HG03108 (cell line): ENCODE measurements around the gene HSF5.
A peak's percentile ranks its signal among the peaks of the same experiment; 100 is the strongest.
"Not testable (repeated sequence)": the region's sequence is repeated elsewhere in the genome, so short reads cannot be mapped to it uniquely, and the experiment has no call there.

ENCODE experiments used
- ATAC-seq: cut with Tn5 transposase; IDR thresholded peaks from one replicate; pipeline ENCODE4 v1.9.1; 2021; ENCODE audit warnings: moderate library complexity; ENCODE audit not compliant: unreplicated experiment

HSF5 gene

GRCh38 chr17:58484600-58484999, 3.6 kb downstream of the HSF5 start:
- no peak for ATAC-seq

- ATAC-seq = not testable (repeated sequence)
These were observed 6.4 kb downstream of the HSF5 start for GRCh38 chr17:58481798-58482197.

GRCh38 chr17:58480090-58480489, 8.1 kb downstream of the HSF5 start:
- no peak for ATAC-seq

- no peak for ATAC-seq
These were observed 11.4 kb downstream of the HSF5 start for GRCh38 chr17:58476812-58477211.

- no peak for ATAC-seq
These were observed 12.2 kb downstream of the HSF5 start for GRCh38 chr17:58475985-58476384.

- no peak for ATAC-seq
These were observed 17.9 kb downstream of the HSF5 start for GRCh38 chr17:58470356-58470755.

- ATAC-seq = no peak
These were observed 19.3 kb downstream of the HSF5 start for GRCh38 chr17:58468944-58469343.

- ATAC-seq = no peak
These were observed 32.7 kb downstream of the HSF5 start for GRCh38 chr17:58455491-58455890.

- no peak for ATAC-seq
These were observed 35.5 kb downstream of the HSF5 start for GRCh38 chr17:58452738-58453137.

GRCh38 chr17:58447039-58447975, 40.9 kb downstream of the HSF5 start:
- ATAC-seq = no peak

- ATAC-seq = no peak
These were observed 42.1 kb downstream of the HSF5 start for GRCh38 chr17:58446086-58446485.

GRCh38 chr17:58436805-58437239, 51.4 kb downstream of the HSF5 start:
- no peak for ATAC-seq

- no peak for ATAC-seq
These were observed 52.0 kb downstream of the HSF5 start for GRCh38 chr17:58436245-58436644.

- ATAC-seq = no peak
These were observed 55.2 kb downstream of the HSF5 start for GRCh38 chr17:58432806-58433573.

GRCh38 chr17:58427807-58428206, 60.4 kb downstream of the HSF5 start:
- no peak for ATAC-seq

GRCh38 chr17:58421711-58422110, 66.5 kb downstream of the HSF5 start:
- ATAC-seq = no peak

- ATAC-seq = no peak
These were observed 67.4 kb downstream of the HSF5 start for GRCh38 chr17:58420827-58421226.

- peak; percentile 98 for ATAC-seq
These were observed 70.7 kb downstream of the HSF5 start, which contains the start of gene RNF43 for GRCh38 chr17:58417300-58418092. RNF43 (minus strand) TSS chr17:58417534; CDS start chr17:58415577, 1,957 bp downstream.

GRCh38 chr17:58416937-58417299, 71.3 kb downstream of the HSF5 start:
- no peak for ATAC-seq

- ATAC-seq = no peak
These were observed 71.8 kb downstream of the HSF5 start for GRCh38 chr17:58416396-58416795.
